HEK293T (cell line): ENCODE data around the gene EVC2.

ENCODE experiments used
- CTCF ChIA-PET: fragments of 350-600 bp; formaldehyde crosslinking; extraction: SDS; loops from one replicate; lab custom pipeline; 2021; ENCODE audit warnings: antibody characterized with exemption, inconsistent platforms; lab: Yijun Ruan, JAX
- POLR2A ChIA-PET: fragments of 350-600 bp; formaldehyde crosslinking; extraction: SDS; loops from one replicate; lab custom pipeline; 2020; ENCODE audit warnings: antibody characterized with exemption, inconsistent platforms; lab: Yijun Ruan, JAX
- DNase-seq: peaks from one replicate; pipeline ENCODE4 v3.0.0; 2012; ENCODE audit warnings: mixed read lengths; ENCODE audit errors: extremely low spot score
- ARNT ChIP-seq: fragments of 450-650 bp; IDR thresholded peaks from 2 replicates; pipeline ENCODE4 v1.6.1; 2017; ENCODE audit warnings: mild to moderate bottlenecking
- BHLHE40 ChIP-seq: fragments of 450-650 bp; IDR thresholded peaks from 2 replicates; pipeline ENCODE4 v1.6.1; 2016; ENCODE audit warnings: mild to moderate bottlenecking, moderate library complexity, borderline replicate concordance
- CTBP1 ChIP-seq: fragments of 450-650 bp; IDR thresholded peaks from 2 replicates; pipeline ENCODE4 v1.6.1; 2016; ENCODE audit warnings: borderline replicate concordance
- ELF4 ChIP-seq: fragments of 450-650 bp; IDR thresholded peaks from 2 replicates; pipeline ENCODE4 v1.6.1; 2017; ENCODE audit warnings: antibody characterized with exemption
- FOXA1 ChIP-seq: fragments of 450-650 bp; IDR thresholded peaks from 2 replicates; pipeline ENCODE4 v1.6.1; 2016; ENCODE audit warnings: mild to moderate bottlenecking
- FOXK2 ChIP-seq: fragments of 450-650 bp; IDR thresholded peaks from 2 replicates; pipeline ENCODE4 v1.6.1; 2016; ENCODE audit warnings: mild to moderate bottlenecking
- FOXM1 ChIP-seq: fragments of 450-650 bp; IDR thresholded peaks from 2 replicates; pipeline ENCODE4 v1.6.1; 2017; ENCODE audit warnings: mild to moderate bottlenecking, borderline replicate concordance
- HDGF ChIP-seq: fragments of 450-650 bp; IDR thresholded peaks from 2 replicates; pipeline ENCODE4 v1.6.1; 2017; ENCODE audit warnings: antibody characterized with exemption, borderline replicate concordance
- L3MBTL2 ChIP-seq: fragments of 450-650 bp; conservative IDR thresholded peaks from 2 replicates; pipeline ENCODE4 v1.6.1; 2016; ENCODE audit warnings: mild to moderate bottlenecking
- LEF1 ChIP-seq: fragments of 450-650 bp; IDR thresholded peaks from 2 replicates; pipeline ENCODE4 v1.6.1; 2017; ENCODE audit warnings: mild to moderate bottlenecking, borderline replicate concordance
- NFRKB ChIP-seq: fragments of 450-650 bp; IDR thresholded peaks from 2 replicates; pipeline ENCODE4 v1.6.1; 2016; ENCODE audit warnings: mild to moderate bottlenecking, moderate library complexity
- PKNOX1 ChIP-seq: fragments of 450-650 bp; IDR thresholded peaks from 2 replicates; pipeline ENCODE4 v1.6.1; 2016
- SP1 ChIP-seq: fragments of 450-650 bp; IDR thresholded peaks from 2 replicates; pipeline ENCODE4 v1.6.1; 2017
- SUZ12 ChIP-seq: fragments of 450-650 bp; IDR thresholded peaks from 2 replicates; pipeline ENCODE4 v1.6.1; 2016; ENCODE audit warnings: mild to moderate bottlenecking
- TARDBP ChIP-seq: fragments of 450-650 bp; IDR thresholded peaks from 2 replicates; pipeline ENCODE4 v1.6.1; 2016
- ZNF384 ChIP-seq: fragments of 450-650 bp; IDR thresholded peaks from 2 replicates; pipeline ENCODE4 v1.6.1; 2016

Gene EVC2

GRCh38 chr4:5541169-5541568 lies 167.2 kb downstream of the EVC2 start:
- ChIA-PET POLR2A (no interaction called here), CTCF (interaction anchor here (0.7 kb wide), 1 partner anchor 16 kb away, joined by 4 read pairs; no protein-coding TSS in a partner anchor)
- TF ChIP-seq FOXM1: no peak
- TF ChIP-seq ZNF384: no peak
- no peak for TF ChIP-seq NFRKB
- TF ChIP-seq ELF4: no peak
- TF ChIP-seq LEF1: no peak
- TF ChIP-seq FOXA1: no peak
- TF ChIP-seq TARDBP: no peak
- no peak for TF ChIP-seq BHLHE40
- TF ChIP-seq CTBP1: no peak
- no peak for TF ChIP-seq FOXK2
- no peak for TF ChIP-seq L3MBTL2
- TF ChIP-seq ARNT: no peak
- no peak for TF ChIP-seq SP1
- TF ChIP-seq HDGF: no peak
- no peak for TF ChIP-seq PKNOX1
- DNase-seq: no peak

- ChIA-PET CTCF (no interaction called here), POLR2A (no interaction called here)
- TF ChIP-seq FOXK2 (no peak), NFRKB (no peak), LEF1 (no peak), L3MBTL2 (no peak), BHLHE40 (no peak), ARNT (no peak), FOXA1 (no peak), ELF4 (no peak)
- DNase-seq: no peak
Measured at GRCh38 chr4:5539584-5539983, 168.8 kb downstream of the EVC2 start.

- ChIA-PET POLR2A (no interaction called here), CTCF (no interaction called here)
- no peak for DNase-seq
- TF ChIP-seq SUZ12 (no peak), CTBP1 (no peak)
Measured at GRCh38 chr4:5532100-5532499, 176.3 kb downstream of the EVC2 start.

GRCh38 chr4:5528031-5528436 lies 180.3 kb downstream of the EVC2 start:
- DNase-seq: no peak
- ChIA-PET POLR2A (no interaction called here), CTCF (no interaction called here)
- TF ChIP-seq SUZ12 (no peak), LEF1 (no peak), FOXK2 (no peak), L3MBTL2 (no peak), SP1 (no peak), FOXA1 (no peak)

GRCh38 chr4:5527211-5527610 lies 181.1 kb downstream of the EVC2 start:
- DNase-seq: no peak
- ChIA-PET POLR2A (no interaction called here), CTCF (no interaction called here)
- no peak for TF ChIP-seq ARNT
- no peak for TF ChIP-seq CTBP1
- TF ChIP-seq FOXM1: no peak
- no peak for TF ChIP-seq SP1
- TF ChIP-seq HDGF: no peak
- no peak for TF ChIP-seq L3MBTL2
- TF ChIP-seq SUZ12: no peak
- TF ChIP-seq FOXK2: no peak
- no peak for TF ChIP-seq PKNOX1
- TF ChIP-seq LEF1: no peak
- TF ChIP-seq ELF4: no peak
- TF ChIP-seq BHLHE40: no peak
- no peak for TF ChIP-seq NFRKB

GRCh38 chr4:5526080-5526846 lies 182.1 kb downstream of the EVC2 start:
- POLR2A ChIA-PET: no interaction called here
- TF ChIP-seq FOXK2 (no peak), PKNOX1 (no peak), BHLHE40 (no peak), LEF1 (no peak), TARDBP (no peak), ZNF384 (no peak), L3MBTL2 (no peak), NFRKB (no peak), HDGF (no peak), FOXA1 (no peak), SUZ12 (no peak), FOXM1 (no peak), ARNT (no peak), ELF4 (no peak), SP1 (no peak), CTBP1 (no peak)
- no peak for DNase-seq
- CTCF ChIA-PET: no interaction called here
